HG03097 (cell line): ENCODE measurements around the gene TMEM235.
"Not testable (repeated sequence)": the region's sequence is repeated elsewhere in the genome, so short reads cannot be mapped to it uniquely, and the experiment has no call there.

Source experiments
- ATAC-seq: cut with Tn5 transposase; IDR thresholded peaks from one replicate; pipeline ENCODE4 v1.9.1; 2021; ENCODE audit not compliant: unreplicated experiment, low FRiP score

Gene TMEM235

GRCh38 chr17:78214706-78215061 is 16.7 kb upstream of the TMEM235 start:
- no peak for ATAC-seq

GRCh38 chr17:78219396-78220150 is 11.9 kb upstream of the TMEM235 start:
- no peak for ATAC-seq

GRCh38 chr17:78223061-78223460 is 8.4 kb upstream of the TMEM235 start:
- ATAC-seq, result no peak

GRCh38 chr17:78223765-78224164 is 7.7 kb upstream of the TMEM235 start:
- ATAC-seq, result no peak

GRCh38 chr17:78224231-78225087 is 7.0 kb upstream of the TMEM235 start:
- no peak for ATAC-seq

GRCh38 chr17:78225088-78225865 is 6.2 kb upstream of the TMEM235 start:
- no peak for ATAC-seq

GRCh38 chr17:78226055-78226758 is 5.2 kb upstream of the TMEM235 start:
- no peak for ATAC-seq

- ATAC-seq, result no peak
These were observed 4.5 kb upstream of the TMEM235 start for GRCh38 chr17:78226759-78227454.

- ATAC-seq, result no peak
These were observed 3.9 kb upstream of the TMEM235 start for GRCh38 chr17:78227455-78227916.

- no peak for ATAC-seq
These were observed 3.3 kb upstream of the TMEM235 start for GRCh38 chr17:78228176-78228575.

- no peak for ATAC-seq
These were observed 1.0 kb upstream of the TMEM235 start for GRCh38 chr17:78230252-78230962.

- ATAC-seq, result no peak
These were observed 794 bp downstream of the TMEM235 start for GRCh38 chr17:78231991-78232858.

GRCh38 chr17:78232859-78233173 is 1.4 kb downstream of the TMEM235 start:
- no peak for ATAC-seq

- ATAC-seq, result no peak
These were observed 2.2 kb downstream of the TMEM235 start for GRCh38 chr17:78233678-78234077.

GRCh38 chr17:78234261-78234865 is 2.9 kb downstream of the TMEM235 start:
- ATAC-seq, result no peak

GRCh38 chr17:78235022-78235421 is 3.6 kb downstream of the TMEM235 start:
- ATAC-seq, result not testable (repeated sequence)

- no peak for ATAC-seq
These were observed 4.5 kb downstream of the TMEM235 start for GRCh38 chr17:78235885-78236284.
